HG02642 (cell line): ENCODE data around the gene DIO1.

Experiments used
- ATAC-seq: cut with Tn5 transposase; IDR thresholded peaks from one replicate; pipeline ENCODE4 v1.9.1; 2021; ENCODE audit warnings: mild to moderate bottlenecking; ENCODE audit not compliant: unreplicated experiment, poor library complexity

DIO1 gene

GRCh38 chr1:53892911-53893310, 1.1 kb upstream of the DIO1 start:
- no peak for ATAC-seq

- ATAC-seq: no peak
Observed at GRCh38 chr1:53894644-53895043, 657 bp downstream of the DIO1 start.

GRCh38 chr1:53895421-53895820, 1.4 kb downstream of the DIO1 start:
- no peak for ATAC-seq

GRCh38 chr1:53896635-53897229, 2.7 kb downstream of the DIO1 start:
- ATAC-seq: no peak

GRCh38 chr1:53899206-53899628, 5.2 kb downstream of the DIO1 start:
- no peak for ATAC-seq

GRCh38 chr1:53899708-53900107, 5.7 kb downstream of the DIO1 start:
- no peak for ATAC-seq

GRCh38 chr1:53902235-53903138, 8.5 kb downstream of the DIO1 start:
- no peak for ATAC-seq

GRCh38 chr1:53905509-53905908, 11.5 kb downstream of the DIO1 start:
- no peak for ATAC-seq

- no peak for ATAC-seq
Observed at GRCh38 chr1:53906121-53906520, 12.1 kb downstream of the DIO1 start.

- no peak for ATAC-seq
Observed at GRCh38 chr1:53909946-53910345, 16.0 kb downstream of the DIO1 start.

- ATAC-seq: no peak
Observed at GRCh38 chr1:53911442-53911841, 17.5 kb downstream of the DIO1 start.

- ATAC-seq: no peak
Observed at GRCh38 chr1:53913352-53914033, 19.5 kb downstream of the DIO1 start.

GRCh38 chr1:53918343-53918742, 24.4 kb downstream of the DIO1 start:
- ATAC-seq: no peak

GRCh38 chr1:53919675-53920066, 25.7 kb downstream of the DIO1 start:
- no peak for ATAC-seq

- ATAC-seq: no peak
Observed at GRCh38 chr1:53927376-53927881, 33.4 kb downstream of the DIO1 start.

- no peak for ATAC-seq
Observed at GRCh38 chr1:53929246-53929960, 35.4 kb downstream of the DIO1 start.

GRCh38 chr1:53930932-53931331, 36.9 kb downstream of the DIO1 start:
- no peak for ATAC-seq

GRCh38 chr1:53931523-53931922, 37.5 kb downstream of the DIO1 start:
- no peak for ATAC-seq

GRCh38 chr1:53934170-53934765, 40.3 kb downstream of the DIO1 start:
- no peak for ATAC-seq

- no peak for ATAC-seq
Observed at GRCh38 chr1:53936430-53936829, 42.4 kb downstream of the DIO1 start.
